ENCODE results near the gene CACUL1.
A peak's percentile ranks its signal among the peaks of the same experiment; 100 is the strongest.
"Not testable (repeated sequence)": the region's sequence is repeated elsewhere in the genome, so short reads cannot be mapped to it uniquely, and the experiment has no call there.

Gene CACUL1

DNA sequence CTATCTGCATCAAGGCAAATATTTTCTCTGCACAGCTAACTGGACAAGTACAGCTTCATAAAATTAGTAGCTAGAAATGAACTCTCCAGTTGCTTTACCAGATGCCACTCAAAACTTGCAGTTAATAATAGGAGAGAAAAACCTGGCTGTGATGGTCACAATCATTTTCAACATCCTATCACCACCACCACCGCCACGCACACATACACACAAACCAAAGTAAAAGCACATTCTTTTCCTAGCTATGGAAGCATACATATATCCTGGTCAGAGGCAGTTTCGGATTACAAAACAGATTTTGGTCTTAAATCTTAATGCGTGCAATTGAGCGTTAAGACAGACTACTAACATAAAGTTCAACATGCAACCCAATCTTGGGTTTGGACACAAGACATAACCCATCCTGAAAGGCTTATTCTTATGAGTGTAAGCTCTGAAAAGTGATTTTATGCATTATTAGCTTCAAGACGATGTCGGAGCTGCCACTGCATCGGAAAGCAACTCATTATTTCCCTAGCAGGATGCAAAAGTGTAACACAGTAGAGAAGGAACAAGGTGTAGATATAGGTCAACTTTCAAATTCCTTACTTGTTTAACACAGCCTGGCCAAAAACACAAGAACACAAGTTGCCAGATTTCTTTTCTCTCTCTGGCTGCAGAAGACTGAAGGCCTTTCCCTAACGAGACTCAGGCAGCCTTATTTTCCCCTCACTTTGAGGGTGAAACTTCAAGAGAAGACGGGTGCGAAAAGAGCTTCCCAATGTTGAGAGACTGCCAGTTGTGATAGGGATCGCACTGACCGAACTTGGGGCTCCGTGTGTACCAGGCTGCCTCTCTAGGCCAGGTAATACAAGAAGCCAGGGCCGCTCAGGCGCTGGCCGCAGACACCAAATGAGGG, 1.2 kb downstream of the CACUL1 start:
- Mint-ChIP-seq H3K4me1 (ENCODE audit: low read depth) (peaks cover 37% of the 10 kb centered on the region), H3K9me3 (no peaks in the 10 kb centered on the region), H3K4me3 (peak overlapping the region; percentile 93), H3K27me3 (no peaks in the 10 kb centered on the region), H3K36me3 (ENCODE audit: low read depth) (peaks cover 7% of the 10 kb centered on the region), H3K27ac (peak overlapping the region; percentile 83)

DNA sequence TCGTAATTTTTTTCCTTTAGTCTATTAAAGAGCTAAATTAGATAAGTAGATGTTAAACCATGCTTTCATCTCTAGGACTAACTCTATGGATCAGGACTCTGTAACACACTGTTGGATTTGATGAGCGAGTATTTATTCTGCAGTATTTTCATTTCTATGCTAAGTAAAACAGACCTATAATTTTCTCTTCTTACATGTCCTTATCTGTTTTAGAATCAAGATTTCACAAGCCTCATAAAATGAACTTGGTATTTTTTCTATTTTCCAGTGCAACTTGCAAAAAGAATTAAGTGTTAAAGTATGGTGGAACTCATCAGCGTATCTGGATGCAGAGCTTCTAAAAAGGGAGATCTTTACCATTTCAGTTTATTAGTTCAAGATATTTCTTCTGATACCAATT, 2.4 kb downstream of the CACUL1 start:
- H3K27me3 Mint-ChIP-seq: no peaks in the 10 kb centered on the region
- peaks cover 45% of the 10 kb centered on the region for H3K4me1 Mint-ChIP-seq (ENCODE audit: low read depth)
- peak overlapping the region; percentile 93 for H3K4me3 Mint-ChIP-seq
- peaks cover 15% of the 10 kb centered on the region for H3K36me3 Mint-ChIP-seq (ENCODE audit: low read depth)
- no peak overlapping the region for H3K27ac Mint-ChIP-seq
- H3K9me3 Mint-ChIP-seq: no peaks in the 10 kb centered on the region

DNA sequence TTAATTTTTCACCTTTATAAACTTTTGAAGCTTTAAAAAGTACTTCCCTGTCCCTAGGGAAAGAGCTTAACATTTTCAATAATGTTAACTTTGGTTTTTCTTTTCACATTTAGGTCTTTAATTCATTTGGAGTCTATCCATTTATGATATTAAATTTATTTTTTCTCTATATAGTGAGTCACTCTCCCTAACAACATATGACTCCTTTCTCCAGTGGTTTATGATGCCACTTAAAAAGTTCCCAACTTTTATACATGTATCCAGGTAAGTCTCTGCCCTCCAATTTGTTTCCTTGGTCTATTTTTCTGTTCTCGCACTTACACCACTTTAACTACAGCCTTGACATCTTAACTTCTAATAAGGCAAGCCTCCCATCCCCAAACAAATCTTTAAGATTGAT, 3.5 kb downstream of the CACUL1 start:
- no peaks in the 10 kb centered on the region for H3K9me3 Mint-ChIP-seq
- no peak overlapping the region for H3K4me3 Mint-ChIP-seq
- no peaks in the 10 kb centered on the region for H3K27me3 Mint-ChIP-seq
- H3K36me3 Mint-ChIP-seq (ENCODE audit: low read depth): peaks cover 21% of the 10 kb centered on the region
- H3K27ac Mint-ChIP-seq: no peak overlapping the region
- peaks cover 50% of the 10 kb centered on the region for H3K4me1 Mint-ChIP-seq (ENCODE audit: low read depth)

GRCh38 chr10:118748041-118748440, 6.7 kb downstream of the CACUL1 start:
- Mint-ChIP-seq H3K9me3 (no peaks in the 10 kb centered on the region), H3K4me1 (ENCODE audit: low read depth) (peaks cover 61% of the 10 kb centered on the region), H3K4me3 (no peak overlapping the region), H3K27ac (no peak overlapping the region), H3K27me3 (no peaks in the 10 kb centered on the region), H3K36me3 (ENCODE audit: low read depth) (peaks cover 26% of the 10 kb centered on the region)

GRCh38 chr10:118746246-118746645, 8.5 kb downstream of the CACUL1 start:
- H3K36me3 Mint-ChIP-seq (ENCODE audit: low read depth): peaks cover 26% of the 10 kb centered on the region
- no peak overlapping the region for H3K27ac Mint-ChIP-seq
- H3K4me1 Mint-ChIP-seq (ENCODE audit: low read depth): peaks cover 69% of the 10 kb centered on the region
- no peak overlapping the region for H3K4me3 Mint-ChIP-seq
- no peaks in the 10 kb centered on the region for H3K9me3 Mint-ChIP-seq
- no peaks in the 10 kb centered on the region for H3K27me3 Mint-ChIP-seq

DNA sequence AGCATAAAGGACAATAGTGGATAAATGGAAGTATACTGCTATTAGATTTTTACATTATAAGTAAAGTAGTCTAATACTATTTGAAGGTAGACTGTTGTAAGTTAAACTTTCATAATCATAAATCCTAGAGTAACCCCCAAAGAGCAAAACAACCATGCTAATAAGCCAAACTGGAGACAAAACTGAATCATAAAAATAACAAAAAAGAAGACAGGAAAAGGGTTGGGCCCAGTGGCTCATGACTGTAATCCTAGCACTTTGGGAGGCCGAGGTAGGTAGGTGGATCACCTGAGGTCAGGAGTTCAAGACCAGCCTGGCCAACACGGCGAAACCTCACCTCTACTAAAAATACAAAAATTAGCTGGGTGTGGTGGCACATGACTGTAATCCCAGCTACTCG, 9.7 kb downstream of the CACUL1 start:
- no peak overlapping the region for H3K27ac Mint-ChIP-seq
- peaks cover 64% of the 10 kb centered on the region for H3K4me1 Mint-ChIP-seq (ENCODE audit: low read depth)
- no peaks in the 10 kb centered on the region for H3K27me3 Mint-ChIP-seq

GRCh38 chr10:118744346-118744918, 10.3 kb downstream of the CACUL1 start:
- H3K27ac Mint-ChIP-seq, H3K27me3 Mint-ChIP-seq, H3K4me3 Mint-ChIP-seq, H3K9me3 Mint-ChIP-seq: not testable (repeated sequence)
- Mint-ChIP-seq H3K4me1 (ENCODE audit: low read depth) (peaks cover 67% of the 10 kb centered on the region), H3K36me3 (ENCODE audit: low read depth) (peaks cover 22% of the 10 kb centered on the region)

More for the DNA sequence above, 9.7 kb downstream of the CACUL1 start:
- Mint-ChIP-seq H3K4me3 (no peak overlapping the region), H3K9me3 (no peaks in the 10 kb centered on the region), H3K36me3 (ENCODE audit: low read depth) (peaks cover 26% of the 10 kb centered on the region)

GRCh38 chr10:118742782-118743181, 12.0 kb downstream of the CACUL1 start:
- Mint-ChIP-seq H3K27ac (no peak overlapping the region), H3K4me3 (no peak overlapping the region), H3K9me3 (no peaks in the 10 kb centered on the region), H3K4me1 (ENCODE audit: low read depth) (peaks cover 74% of the 10 kb centered on the region), H3K27me3 (no peaks in the 10 kb centered on the region), H3K36me3 (ENCODE audit: low read depth) (peaks cover 14% of the 10 kb centered on the region)

- H3K4me1 Mint-ChIP-seq (ENCODE audit: low read depth): peaks cover 76% of the 10 kb centered on the region
- H3K4me3 Mint-ChIP-seq: no peak overlapping the region
- peaks cover 7% of the 10 kb centered on the region for H3K36me3 Mint-ChIP-seq (ENCODE audit: low read depth)
- no peaks in the 10 kb centered on the region for H3K27me3 Mint-ChIP-seq
- H3K9me3 Mint-ChIP-seq: no peaks in the 10 kb centered on the region
- H3K27ac Mint-ChIP-seq: no peak overlapping the region
These were observed 12.7 kb downstream of the CACUL1 start for GRCh38 chr10:118742032-118742431.

DNA sequence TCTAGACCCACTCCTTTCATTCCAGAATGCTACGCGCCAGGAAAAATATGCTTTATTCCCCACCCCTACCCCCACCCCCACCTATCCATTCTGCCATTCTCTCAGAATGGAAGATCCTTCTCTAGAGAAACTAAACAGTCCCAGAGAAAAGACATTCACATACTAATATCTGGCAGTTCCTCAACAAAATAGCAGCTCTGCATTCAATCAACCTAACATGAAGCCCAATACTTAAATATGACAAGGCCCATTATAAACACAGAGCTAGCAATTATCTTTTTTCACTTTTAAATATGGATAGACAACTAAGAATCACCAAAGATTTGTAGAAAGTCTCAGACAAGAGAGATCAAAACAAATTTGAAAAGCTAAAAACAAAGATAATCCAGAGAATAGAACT, 16.4 kb downstream of the CACUL1 start:
- no peaks in the 10 kb centered on the region for H3K27me3 Mint-ChIP-seq
- no peaks in the 10 kb centered on the region for H3K36me3 Mint-ChIP-seq (ENCODE audit: low read depth)
- H3K27ac Mint-ChIP-seq: no peak overlapping the region
- no peak overlapping the region for H3K4me3 Mint-ChIP-seq
- no peaks in the 10 kb centered on the region for H3K9me3 Mint-ChIP-seq
- H3K4me1 Mint-ChIP-seq (ENCODE audit: low read depth): peaks cover 84% of the 10 kb centered on the region

GRCh38 chr10:118737603-118738302, 17.0 kb downstream of the CACUL1 start:
- H3K27ac Mint-ChIP-seq: no peak overlapping the region
- H3K4me1 Mint-ChIP-seq (ENCODE audit: low read depth): peaks cover 84% of the 10 kb centered on the region
- H3K27me3 Mint-ChIP-seq: no peaks in the 10 kb centered on the region
- no peaks in the 10 kb centered on the region for H3K36me3 Mint-ChIP-seq (ENCODE audit: low read depth)
- H3K9me3 Mint-ChIP-seq: no peaks in the 10 kb centered on the region
- H3K4me3 Mint-ChIP-seq: no peak overlapping the region

GRCh38 chr10:118735294-118735693, 19.5 kb downstream of the CACUL1 start:
- no peaks in the 10 kb centered on the region for H3K36me3 Mint-ChIP-seq (ENCODE audit: low read depth)
- H3K27ac Mint-ChIP-seq: no peak overlapping the region
- H3K4me3 Mint-ChIP-seq: no peak overlapping the region

DNA sequence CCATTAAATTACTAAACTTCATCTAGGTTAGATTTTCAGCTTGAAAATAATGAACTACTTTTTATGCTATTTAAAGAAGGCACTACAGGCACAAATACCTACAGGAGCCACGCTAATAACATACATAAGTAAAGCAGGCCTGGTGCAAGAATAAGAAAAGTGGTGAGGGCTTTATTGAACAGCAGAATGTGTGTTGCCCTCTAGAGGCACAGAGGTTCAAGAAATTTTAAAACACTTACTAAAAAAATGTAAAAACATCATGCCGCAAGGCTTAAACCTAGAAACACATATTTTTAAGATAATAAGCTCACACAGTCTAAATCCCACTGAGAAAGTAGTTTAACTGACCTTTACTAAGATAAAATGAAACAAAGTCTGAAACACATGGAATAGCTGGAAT, 20.3 kb downstream of the CACUL1 start:
- Mint-ChIP-seq H3K27ac (no peak overlapping the region), H3K9me3 (no peaks in the 10 kb centered on the region), H3K36me3 (ENCODE audit: low read depth) (no peaks in the 10 kb centered on the region), H3K4me3 (no peak overlapping the region), H3K27me3 (no peaks in the 10 kb centered on the region), H3K4me1 (ENCODE audit: low read depth) (peaks cover 94% of the 10 kb centered on the region)

More at GRCh38 chr10:118735294-118735693, 19.5 kb downstream of the CACUL1 start:
- Mint-ChIP-seq H3K4me1 (ENCODE audit: low read depth) (peaks cover 94% of the 10 kb centered on the region), H3K9me3 (no peaks in the 10 kb centered on the region), H3K27me3 (no peaks in the 10 kb centered on the region)

DNA sequence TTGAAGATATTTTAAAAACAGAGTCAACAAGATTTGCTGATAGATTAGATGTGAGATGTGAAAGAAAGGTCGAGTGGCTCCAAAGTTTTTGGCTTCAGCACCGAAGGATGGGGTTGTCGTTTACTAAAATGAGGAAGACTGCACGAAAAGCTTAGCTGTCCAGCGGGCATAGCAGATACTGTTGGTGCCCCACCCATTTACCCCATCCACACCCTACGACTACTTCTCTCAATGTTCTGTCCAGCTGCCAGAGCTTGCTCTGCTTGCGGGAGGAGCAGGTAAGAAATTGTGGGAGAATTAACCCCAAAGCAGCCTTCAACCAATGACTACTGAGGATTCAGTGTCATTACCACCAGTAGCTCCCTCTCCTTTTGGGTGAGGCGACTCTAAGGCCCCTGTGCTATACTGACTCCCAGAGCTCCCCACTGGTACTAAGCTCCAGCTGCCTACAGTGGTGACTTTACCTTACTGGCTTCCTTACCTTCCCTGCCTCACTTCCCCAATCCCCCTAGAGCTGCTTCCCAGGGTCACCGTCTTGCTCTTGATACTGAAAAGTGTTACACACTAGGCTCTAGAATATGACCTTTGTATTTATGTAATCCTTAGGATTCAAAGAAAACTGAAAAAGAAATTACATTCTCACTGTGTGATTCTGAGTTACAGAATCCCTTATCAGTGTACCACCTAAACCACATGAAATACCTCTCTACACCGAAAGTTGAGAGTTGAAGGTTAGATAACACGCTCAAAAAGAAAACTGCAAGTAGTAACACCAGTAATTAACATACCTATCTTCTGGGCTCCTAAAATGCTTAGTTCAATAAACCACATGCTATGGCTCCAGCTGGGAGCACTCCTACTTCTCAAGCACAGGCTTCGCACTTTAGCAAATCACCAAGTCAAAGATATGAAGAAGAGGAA, 22.3 kb downstream of the CACUL1 start:
- no peak overlapping the region for H3K27ac Mint-ChIP-seq
- H3K9me3 Mint-ChIP-seq: no peaks in the 10 kb centered on the region
- H3K4me3 Mint-ChIP-seq: no peak overlapping the region
- H3K27me3 Mint-ChIP-seq: no peaks in the 10 kb centered on the region
- peaks cover 79% of the 10 kb centered on the region for H3K4me1 Mint-ChIP-seq (ENCODE audit: low read depth)
- H3K36me3 Mint-ChIP-seq (ENCODE audit: low read depth): peaks cover 3% of the 10 kb centered on the region
